NOMO-1 treated with dmso at 0.1 percent for 144 hours (cell line): ENCODE data around the gene PRKCB.

Source experiments
- DNase-seq: peaks from one replicate; lab custom pipeline; 2025; ENCODE audit not compliant: unreplicated experiment; lab: John Stamatoyannopoulos, UW

The PRKCB gene

GRCh38 chr16:23863511-23864422, 28.0 kb downstream of the PRKCB start:
- peak; percentile 70 for DNase-seq

GRCh38 chr16:23865853-23866252, 30.1 kb downstream of the PRKCB start:
- DNase-seq: no peak

GRCh38 chr16:23866621-23867020, 30.8 kb downstream of the PRKCB start:
- DNase-seq: no peak

- no peak for DNase-seq
Observed at GRCh38 chr16:23867566-23867965, 31.8 kb downstream of the PRKCB start.

- DNase-seq: no peak
Observed at GRCh38 chr16:23868136-23868535, 32.4 kb downstream of the PRKCB start.

- DNase-seq: no peak
Observed at GRCh38 chr16:23869052-23869451, 33.3 kb downstream of the PRKCB start.

GRCh38 chr16:23871924-23872323, 36.1 kb downstream of the PRKCB start:
- DNase-seq: no peak

- no peak for DNase-seq
Observed at GRCh38 chr16:23874613-23875294, 39.0 kb downstream of the PRKCB start.

GRCh38 chr16:23876256-23876896, 40.6 kb downstream of the PRKCB start:
- DNase-seq: no peak

- no peak for DNase-seq
Observed at GRCh38 chr16:23877107-23878070, 41.6 kb downstream of the PRKCB start.

- no peak for DNase-seq
Observed at GRCh38 chr16:23879735-23880373, 44.1 kb downstream of the PRKCB start.

GRCh38 chr16:23889189-23889588, 53.4 kb downstream of the PRKCB start:
- no peak for DNase-seq

- no peak for DNase-seq
Observed at GRCh38 chr16:23893986-23894385, 58.2 kb downstream of the PRKCB start.

- no peak for DNase-seq
Observed at GRCh38 chr16:23895052-23895451, 59.3 kb downstream of the PRKCB start.

GRCh38 chr16:23896832-23897821, 61.3 kb downstream of the PRKCB start:
- no peak for DNase-seq

GRCh38 chr16:23898682-23899430, 63.1 kb downstream of the PRKCB start:
- no peak for DNase-seq

- DNase-seq: no peak
Observed at GRCh38 chr16:23899869-23900268, 64.1 kb downstream of the PRKCB start.

- no peak for DNase-seq
Observed at GRCh38 chr16:23900480-23901177, 64.8 kb downstream of the PRKCB start.
